AG20443 (cell line): ENCODE data around the gene RBM12.
"Not testable (repeated sequence)": the region's sequence is repeated elsewhere in the genome, so short reads cannot be mapped to it uniquely, and the experiment has no call there.

Experiments used
- DNase-seq: peaks from one replicate; pipeline ENCODE4 v3.0.0; 2012; ENCODE audit warnings: low spot score, mixed read lengths

RBM12 gene

DNA sequence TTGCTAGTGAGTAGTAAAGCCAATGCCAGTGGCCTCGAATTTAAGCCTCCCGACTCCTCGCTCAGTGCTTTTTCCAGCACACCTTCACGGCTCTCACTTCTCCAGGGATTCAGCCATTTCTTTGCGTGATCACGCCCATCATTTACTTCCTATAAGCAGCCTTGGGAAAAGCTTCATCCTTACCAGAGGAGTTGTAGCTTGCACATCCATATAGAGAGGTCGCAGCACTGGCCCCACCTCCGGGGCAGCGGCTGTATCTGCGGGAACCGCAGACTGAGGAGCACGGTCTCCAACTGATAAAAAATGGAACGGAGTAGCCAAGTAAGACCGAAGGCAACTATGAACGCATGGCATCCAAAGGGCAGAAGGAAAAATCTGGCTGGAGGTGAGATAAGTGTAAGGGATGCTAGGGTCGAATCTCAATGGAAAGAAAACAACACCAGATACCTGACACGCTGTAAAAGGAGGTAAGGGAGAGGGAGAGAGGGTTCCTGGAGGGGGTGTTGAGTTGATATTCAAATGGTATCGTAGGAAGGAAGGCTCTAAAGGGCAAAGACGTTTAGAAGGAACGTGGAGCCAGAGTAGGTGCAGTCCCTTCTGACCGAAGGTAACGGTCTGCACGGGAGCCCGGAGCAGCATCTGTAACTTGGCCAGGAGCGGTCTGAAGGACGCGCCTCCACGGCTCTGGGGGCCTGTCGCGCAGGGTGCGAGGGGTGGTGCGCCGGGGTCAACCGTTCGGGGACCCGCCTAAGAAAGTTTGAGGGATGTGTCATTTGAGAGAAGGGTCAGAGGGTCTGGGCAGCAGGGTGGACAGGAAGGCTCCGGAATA is 33.8 kb upstream of the RBM12 start:
- DNase-seq, result peak; percentile 30

- no peak for DNase-seq
Observed at GRCh38 chr20:35697696-35698297, 33.1 kb upstream of the RBM12 start.

DNA sequence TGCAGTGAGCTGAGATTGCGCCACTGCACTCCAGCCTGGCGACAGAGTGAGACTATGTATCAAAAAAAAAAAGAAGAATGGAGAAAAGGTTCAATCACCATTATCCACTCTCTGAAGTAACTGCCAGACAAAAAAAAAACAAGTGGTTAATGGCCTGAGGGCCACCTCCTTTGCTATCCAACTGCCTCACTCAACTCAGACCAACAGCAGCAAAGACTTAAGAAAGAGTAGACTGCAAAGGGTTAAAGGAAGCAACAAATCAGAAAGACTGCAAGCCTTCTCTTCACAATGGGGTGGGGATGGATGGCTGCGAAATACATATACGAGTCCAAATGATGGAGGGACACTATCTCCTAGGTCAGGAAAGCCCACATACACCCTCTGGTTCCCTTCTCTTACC is 31.3 kb upstream of the RBM12 start:
- no peak for DNase-seq

- no peak for DNase-seq
Observed at GRCh38 chr20:35695245-35695749, 30.6 kb upstream of the RBM12 start.

GRCh38 chr20:35690265-35690664 is 25.6 kb upstream of the RBM12 start:
- no peak for DNase-seq

GRCh38 chr20:35686872-35687271 is 22.2 kb upstream of the RBM12 start:
- DNase-seq, result not testable (repeated sequence)

DNA sequence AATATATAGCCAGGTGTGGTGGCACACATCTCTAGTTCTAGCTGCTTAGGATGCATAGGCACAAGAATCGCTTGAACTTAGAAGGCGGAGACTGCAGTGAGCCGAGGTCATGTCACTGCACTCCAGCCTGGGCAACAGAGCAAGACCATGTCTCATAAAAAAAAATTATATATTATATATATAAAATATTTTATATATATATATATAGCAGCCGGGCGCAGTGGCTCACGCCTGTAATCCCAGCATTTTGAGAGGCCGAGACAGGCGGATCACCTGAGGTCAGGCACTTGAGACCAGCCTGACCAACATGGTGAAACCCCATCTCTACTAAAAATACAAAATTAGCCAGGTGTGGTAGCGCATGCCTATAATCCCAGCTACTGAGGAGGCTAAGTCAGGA is 20.7 kb upstream of the RBM12 start:
- DNase-seq, result not testable (repeated sequence)

GRCh38 chr20:35681960-35682359 is 17.3 kb upstream of the RBM12 start:
- no peak for DNase-seq

- DNase-seq, result no peak
Observed at GRCh38 chr20:35680452-35681183, 15.9 kb upstream of the RBM12 start.

- DNase-seq, result no peak
Observed at GRCh38 chr20:35674921-35675320, 10.2 kb upstream of the RBM12 start.

- DNase-seq, result no peak
Observed at GRCh38 chr20:35673884-35674283, 9.2 kb upstream of the RBM12 start.

- no peak for DNase-seq
Observed at GRCh38 chr20:35669681-35670080, 5.0 kb upstream of the RBM12 start.

DNA sequence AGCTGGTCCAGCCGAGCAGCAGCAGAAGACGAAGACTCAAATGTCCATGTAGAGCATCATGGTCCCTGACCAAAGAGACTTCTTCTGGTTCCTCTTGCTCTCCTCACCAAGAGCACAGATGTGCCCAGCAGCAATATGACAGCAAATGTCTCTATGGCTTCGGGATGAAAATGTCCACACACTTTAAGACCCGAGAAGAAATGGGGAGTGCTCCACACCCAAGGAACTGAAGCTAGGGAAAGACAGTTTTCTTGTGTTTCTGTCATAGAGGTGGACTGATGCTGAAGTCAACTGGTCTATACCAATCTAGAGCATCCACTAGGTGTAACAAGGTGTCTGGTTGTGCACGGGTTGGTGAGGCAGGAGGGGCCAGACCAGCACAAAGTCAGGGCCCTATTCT is 4.5 kb upstream of the RBM12 start:
- DNase-seq, result no peak

DNA sequence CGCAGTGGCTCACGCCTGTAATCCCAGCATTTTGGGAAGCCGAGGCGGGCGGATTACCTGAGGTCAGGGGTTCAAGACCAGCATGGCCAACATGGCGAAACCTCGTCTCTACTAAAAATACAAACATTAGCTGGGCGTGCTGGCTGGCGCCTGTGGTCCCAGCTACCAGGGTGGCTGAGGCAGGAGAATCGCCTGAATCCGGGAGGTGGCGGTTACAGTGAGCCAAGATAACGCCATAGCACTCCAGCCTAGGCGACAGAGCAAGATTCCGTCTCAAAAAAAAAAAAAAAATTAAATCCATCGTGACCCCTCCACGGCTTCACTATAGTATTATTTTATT is 1.2 kb upstream of the RBM12 start:
- no peak for DNase-seq

DNA sequence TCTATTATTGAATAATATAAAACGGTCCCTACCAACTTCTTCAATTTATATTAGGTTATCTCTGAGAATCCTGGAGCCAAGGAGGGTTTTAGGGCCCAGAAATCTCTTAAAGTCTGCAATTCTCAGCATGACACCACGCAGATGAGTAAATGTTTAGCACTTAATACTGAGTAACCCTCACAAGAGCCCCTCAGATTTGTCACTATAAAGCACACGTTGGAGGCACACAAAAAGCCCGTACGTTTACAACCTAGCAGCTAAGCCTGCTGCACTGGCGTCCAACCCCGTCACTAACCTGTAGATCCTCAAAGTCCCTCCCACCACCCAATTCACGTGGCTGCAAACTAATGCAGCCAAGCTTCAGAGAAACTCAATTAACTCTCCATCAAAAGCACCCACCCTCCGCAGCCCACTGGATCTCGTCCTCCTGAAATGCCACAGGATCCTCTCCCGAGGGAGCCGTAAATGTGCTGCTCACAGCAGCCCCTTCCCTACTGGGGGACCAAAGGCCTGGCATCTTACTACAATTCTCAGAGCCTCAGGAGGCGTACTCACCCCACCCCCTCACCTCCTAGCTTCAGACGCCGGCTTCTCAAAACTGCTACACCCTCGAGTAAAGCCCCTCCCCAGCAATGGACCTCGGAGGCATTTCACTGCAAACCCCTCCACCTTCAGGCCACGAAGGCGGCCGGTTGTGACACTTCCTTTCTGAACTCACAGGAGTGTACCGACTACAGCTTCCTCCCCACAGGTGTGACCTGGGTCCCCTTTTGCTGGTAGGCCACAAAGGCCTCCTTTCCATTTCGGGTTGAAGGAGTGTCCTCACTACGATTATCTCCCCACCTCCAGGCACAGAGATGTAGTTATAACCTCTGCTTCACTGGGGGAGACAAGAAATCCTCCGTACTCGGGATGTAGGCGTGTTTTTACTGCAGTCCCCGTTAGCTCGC is 909 bp downstream of the RBM12 start:
- peak; percentile 29 for DNase-seq

DNA sequence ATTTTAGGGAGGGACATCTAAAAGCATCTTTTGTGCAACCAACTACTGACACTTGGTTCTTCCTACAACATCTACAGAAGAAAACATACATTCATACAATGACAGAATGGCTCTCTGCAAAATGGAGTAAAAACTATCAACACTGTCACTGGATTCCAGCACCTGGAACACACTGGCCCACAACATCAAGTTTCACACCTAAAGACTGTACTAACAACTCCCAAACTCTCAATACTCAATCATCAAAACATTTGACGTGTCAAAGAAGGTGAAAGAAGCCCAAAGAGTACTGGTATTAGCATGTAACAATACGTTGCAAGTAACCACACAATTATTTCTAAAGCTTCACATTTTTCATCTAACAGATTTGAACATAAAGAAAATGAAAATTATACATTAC is 2.1 kb downstream of the RBM12 start:
- no peak for DNase-seq

GRCh38 chr20:35661908-35662307 is 2.8 kb downstream of the RBM12 start:
- no peak for DNase-seq

DNA sequence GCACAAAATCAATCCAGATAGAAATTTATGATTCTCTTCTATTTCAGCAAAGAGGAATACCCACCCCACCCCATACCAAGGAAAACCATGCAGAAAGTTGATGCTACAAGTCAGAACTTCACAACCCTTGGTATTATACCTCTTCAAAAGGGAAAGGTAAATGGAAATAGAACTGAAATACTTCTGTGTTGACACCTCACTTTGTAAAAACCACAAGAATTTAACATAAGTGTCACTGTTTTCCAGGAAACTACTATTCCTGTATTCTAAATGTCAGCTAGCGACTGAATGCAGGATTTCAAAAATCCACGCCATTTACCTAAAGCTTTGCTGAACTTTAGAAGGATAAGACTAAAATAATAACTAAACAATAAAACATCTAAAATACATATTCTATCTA is 3.6 kb downstream of the RBM12 start:
- DNase-seq, result no peak

GRCh38 chr20:35660122-35660937 is 4.4 kb downstream of the RBM12 start:
- DNase-seq, result no peak

DNA sequence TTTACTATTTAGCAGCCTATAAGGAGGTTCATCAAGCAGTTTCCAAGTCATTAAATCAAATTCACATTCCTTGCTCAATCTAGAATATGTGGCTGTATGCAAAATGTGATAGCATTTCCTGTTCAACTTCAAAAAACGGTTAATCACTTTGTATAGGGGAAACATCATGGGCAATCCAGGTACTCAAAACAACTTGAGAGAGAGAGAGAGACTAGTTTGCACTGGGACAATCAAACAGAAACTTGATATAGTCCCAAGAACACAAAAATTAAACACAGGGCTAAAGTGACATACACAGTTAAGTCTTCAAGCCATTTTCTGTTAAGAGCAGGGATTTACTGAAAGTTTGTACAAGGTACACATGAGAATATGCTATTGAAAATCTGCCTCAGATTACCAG is 7.4 kb downstream of the RBM12 start:
- no peak for DNase-seq

DNA sequence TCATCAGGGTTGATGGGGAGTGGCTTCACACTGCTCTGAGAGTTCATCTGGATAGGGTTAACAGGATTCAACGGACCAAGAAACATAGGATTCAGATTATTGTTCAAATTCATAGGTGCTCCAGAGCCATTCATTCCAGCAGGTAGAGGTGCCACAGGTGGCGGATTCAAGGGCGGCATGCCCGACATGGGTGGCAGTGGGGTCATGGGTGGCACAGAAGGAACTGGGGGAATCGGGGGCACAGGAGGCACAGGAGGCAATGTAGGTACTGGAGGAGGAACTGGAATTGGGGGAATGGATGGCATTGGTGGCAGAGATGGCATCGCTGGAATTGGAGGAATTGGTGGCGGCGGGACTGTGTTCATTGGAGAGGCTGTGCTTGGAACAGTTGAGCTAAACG is 10.3 kb downstream of the RBM12 start:
- no peak for DNase-seq
